C4-2B (cell line): Measurements from ENCODE around the gene TMEM229A.

ENCODE experiments used
- CTCF ChIP-seq: fragments of 450-650 bp; conservative IDR thresholded peaks from 2 replicates; pipeline ENCODE4 v1.5.1; 2017; ENCODE audit warnings: mild to moderate bottlenecking
- ZFX ChIP-seq: fragments of 450-650 bp; IDR thresholded peaks from 2 replicates; pipeline ENCODE4 v1.6.1; 2017

DNA sequence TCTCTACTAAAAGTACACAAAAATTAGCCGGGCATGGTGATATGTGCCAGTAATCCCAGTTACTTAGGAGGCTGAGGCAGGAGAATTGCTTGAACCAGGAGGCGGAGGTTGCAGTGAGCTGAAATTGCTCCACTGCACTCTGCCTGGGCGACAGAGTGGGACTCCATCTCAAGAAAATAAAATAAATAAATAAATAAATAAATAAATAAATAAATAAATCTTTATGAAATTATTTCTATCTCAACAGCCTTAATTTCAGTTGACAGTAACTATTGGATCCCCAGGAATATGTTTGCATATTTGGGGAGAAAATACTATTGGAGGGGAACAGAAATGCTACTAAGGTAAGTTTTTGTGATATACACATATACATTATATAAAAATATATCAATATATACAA lies 20.0 kb downstream of the TMEM229A start:
- no peak for TF ChIP-seq CTCF
- TF ChIP-seq ZFX, result no peak
